T-helper 2 cell treated with Interferon-gamma antibody and Interleukin-4, amounts not matched to agents 5 μg/mL and 100 μg/mL, for 36 hours (primary cell): ENCODE results near the gene QSER1.
"Not testable (repeated sequence)": the region's sequence is repeated elsewhere in the genome, so short reads cannot be mapped to it uniquely, and the experiment has no call there.

Experiments used
- DNase-seq: peaks from one replicate; pipeline ENCODE4 v3.0.0; 2021; ENCODE audit warnings: low spot score
- H3K27ac Mint-ChIP-seq: one replicate; pipeline ENCODE4 v1.8.0; 2021; ENCODE audit warnings: mild to moderate bottlenecking, mixed read lengths
- H3K27me3 Mint-ChIP-seq: one replicate; pipeline ENCODE4 v1.8.0; 2021; ENCODE audit warnings: low read depth, mixed read lengths
- H3K36me3 Mint-ChIP-seq: one replicate; pipeline ENCODE4 v1.8.0; 2021; ENCODE audit warnings: low read depth, mixed read lengths
- H3K4me1 Mint-ChIP-seq: one replicate; pipeline ENCODE4 v1.8.0; 2021; ENCODE audit warnings: low read depth, mixed read lengths
- H3K4me3 Mint-ChIP-seq: one replicate; pipeline ENCODE4 v1.8.0; 2022; ENCODE audit warnings: mild to moderate bottlenecking, moderate library complexity, mixed read lengths
- H3K9me3 Mint-ChIP-seq: one replicate; pipeline ENCODE4 v1.8.0; 2021; ENCODE audit warnings: mixed read lengths

The QSER1 gene

GRCh38 chr11:33015621-33016551 lies 123.3 kb downstream of the QSER1 start, which contains the start of gene DEPDC7:
TSS of gene DEPDC7 (plus strand) at chr11:33015878. CDS start at chr11:33015956, 78 bp downstream.
- Mint-ChIP-seq H3K27ac (peak within 1 kb of the TSS; percentile 36), H3K27me3 (peaks cover 66% of the 10 kb centered on the region), H3K9me3 (no peaks in the 10 kb centered on the region), H3K4me1 (peaks cover 15% of the 10 kb centered on the region), H3K36me3 (no peaks in the 10 kb centered on the region), H3K4me3 (peak within 1 kb of the TSS; percentile 77)
- peak; percentile 73 for DNase-seq

- DNase-seq = no peak
- Mint-ChIP-seq H3K27me3 (peaks cover 66% of the 10 kb centered on the region), H3K36me3 (no peaks in the 10 kb centered on the region), H3K4me3 (peak overlapping the region; percentile 67), H3K9me3 (no peaks in the 10 kb centered on the region), H3K4me1 (peaks cover 10% of the 10 kb centered on the region), H3K27ac (no peak overlapping the region)
Measured at GRCh38 chr11:33016654-33017053, 124.0 kb downstream of the QSER1 start.

GRCh38 chr11:33017478-33017877 lies 124.9 kb downstream of the QSER1 start:
- Mint-ChIP-seq H3K27me3 (peaks cover 71% of the 10 kb centered on the region), H3K4me3 (no peak overlapping the region), H3K36me3 (no peaks in the 10 kb centered on the region), H3K4me1 (peaks cover 6% of the 10 kb centered on the region), H3K27ac (no peak overlapping the region), H3K9me3 (no peaks in the 10 kb centered on the region)
- DNase-seq = no peak

- peaks cover 6% of the 10 kb centered on the region for H3K4me1 Mint-ChIP-seq
- no peaks in the 10 kb centered on the region for H3K9me3 Mint-ChIP-seq
- no peaks in the 10 kb centered on the region for H3K36me3 Mint-ChIP-seq
- H3K27ac Mint-ChIP-seq = no peak overlapping the region
- H3K4me3 Mint-ChIP-seq = no peak overlapping the region
- peaks cover 68% of the 10 kb centered on the region for H3K27me3 Mint-ChIP-seq
- DNase-seq = no peak
Measured at GRCh38 chr11:33017965-33018364, 125.4 kb downstream of the QSER1 start.

GRCh38 chr11:33018840-33019239 lies 126.2 kb downstream of the QSER1 start:
- H3K4me3 Mint-ChIP-seq = no peak overlapping the region
- no peak overlapping the region for H3K27ac Mint-ChIP-seq
- H3K36me3 Mint-ChIP-seq = no peaks in the 10 kb centered on the region
- peaks cover 59% of the 10 kb centered on the region for H3K27me3 Mint-ChIP-seq
- no peak for DNase-seq
- H3K4me1 Mint-ChIP-seq = peaks cover 6% of the 10 kb centered on the region
- no peaks in the 10 kb centered on the region for H3K9me3 Mint-ChIP-seq

GRCh38 chr11:33021501-33021900 lies 128.9 kb downstream of the QSER1 start:
- peaks cover 57% of the 10 kb centered on the region for H3K27me3 Mint-ChIP-seq
- no peak for DNase-seq
- no peaks in the 10 kb centered on the region for H3K9me3 Mint-ChIP-seq
- H3K36me3 Mint-ChIP-seq = no peaks in the 10 kb centered on the region
- peaks cover under 1% of the 10 kb centered on the region for H3K4me1 Mint-ChIP-seq
- H3K4me3 Mint-ChIP-seq = no peak overlapping the region
- H3K27ac Mint-ChIP-seq = no peak overlapping the region

- no peaks in the 10 kb centered on the region for H3K9me3 Mint-ChIP-seq
- H3K27ac Mint-ChIP-seq = no peak overlapping the region
- no peaks in the 10 kb centered on the region for H3K36me3 Mint-ChIP-seq
- no peak for DNase-seq
- peaks cover 56% of the 10 kb centered on the region for H3K27me3 Mint-ChIP-seq
- no peaks in the 10 kb centered on the region for H3K4me1 Mint-ChIP-seq
- no peak overlapping the region for H3K4me3 Mint-ChIP-seq
Measured at GRCh38 chr11:33021937-33022336, 129.3 kb downstream of the QSER1 start.

- H3K4me1 Mint-ChIP-seq = no peaks in the 10 kb centered on the region
- DNase-seq = no peak
Measured at GRCh38 chr11:33025339-33025722, 132.7 kb downstream of the QSER1 start.

GRCh38 chr11:33027233-33027632 lies 134.6 kb downstream of the QSER1 start:
- H3K4me1 Mint-ChIP-seq = no peaks in the 10 kb centered on the region

More at GRCh38 chr11:33025339-33025722, 132.7 kb downstream of the QSER1 start:
- no peak overlapping the region for H3K4me3 Mint-ChIP-seq
- H3K27ac Mint-ChIP-seq = no peak overlapping the region
- H3K27me3 Mint-ChIP-seq = peaks cover 47% of the 10 kb centered on the region
- no peaks in the 10 kb centered on the region for H3K36me3 Mint-ChIP-seq
- no peaks in the 10 kb centered on the region for H3K9me3 Mint-ChIP-seq

GRCh38 chr11:33027846-33028536 lies 135.4 kb downstream of the QSER1 start:
- peaks cover 57% of the 10 kb centered on the region for H3K27me3 Mint-ChIP-seq
- DNase-seq = no peak

More at GRCh38 chr11:33027233-33027632, 134.6 kb downstream of the QSER1 start:
- no peaks in the 10 kb centered on the region for H3K9me3 Mint-ChIP-seq
- H3K27me3 Mint-ChIP-seq = peaks cover 54% of the 10 kb centered on the region
- no peak overlapping the region for H3K4me3 Mint-ChIP-seq
- no peak overlapping the region for H3K27ac Mint-ChIP-seq
- DNase-seq = no peak
- no peaks in the 10 kb centered on the region for H3K36me3 Mint-ChIP-seq

GRCh38 chr11:33028537-33028914 lies 135.9 kb downstream of the QSER1 start:
- H3K27me3 Mint-ChIP-seq = peaks cover 59% of the 10 kb centered on the region

More at GRCh38 chr11:33027846-33028536, 135.4 kb downstream of the QSER1 start:
- Mint-ChIP-seq H3K36me3 (no peaks in the 10 kb centered on the region), H3K27ac (no peak overlapping the region), H3K4me1 (no peaks in the 10 kb centered on the region), H3K4me3 (no peak overlapping the region), H3K9me3 (no peaks in the 10 kb centered on the region)

GRCh38 chr11:33029218-33029617 lies 136.6 kb downstream of the QSER1 start:
- H3K4me3 Mint-ChIP-seq, H3K36me3 Mint-ChIP-seq, H3K9me3 Mint-ChIP-seq, H3K27ac Mint-ChIP-seq, H3K4me1 Mint-ChIP-seq, DNase-seq: not testable (repeated sequence)
- peaks cover 61% of the 10 kb centered on the region for H3K27me3 Mint-ChIP-seq

More at GRCh38 chr11:33028537-33028914, 135.9 kb downstream of the QSER1 start:
- H3K4me3 Mint-ChIP-seq = no peak overlapping the region
- no peaks in the 10 kb centered on the region for H3K4me1 Mint-ChIP-seq
- no peak for DNase-seq
- no peaks in the 10 kb centered on the region for H3K9me3 Mint-ChIP-seq
- no peaks in the 10 kb centered on the region for H3K36me3 Mint-ChIP-seq
- H3K27ac Mint-ChIP-seq = no peak overlapping the region
